Spleen (tissue), 7 donors: ENCODE results near the gene LGR6.

ENCODE experiments used
- CTCF ChIP-seq, 11 experiments: fragments of 200-600 bp in 7 of 11; fragments of 450-650 bp in 4 of 11; sonication (generic) in 4 of 11; IDR thresholded peaks in 8 of 11; conservative IDR thresholded peaks in 3 of 11; 1 replicate in 7 of 11; 2 replicates in 4 of 11; pipeline versions ENCODE4 v1.4.0 to v1.8.0; 2016 to 2021; ENCODE audit warnings: antibody characterized with exemption in 11 of 11, inconsistent platforms in 4 of 11, mild to moderate bottlenecking in 1 of 11
- POLR2A ChIP-seq, 3 donors: fragments of 450-650 bp; IDR thresholded peaks; one replicate each; pipeline ENCODE4 v1.5.1; 2017; ENCODE audit warnings: antibody characterized with exemption in 3 of 3, mild to moderate bottlenecking in 1 of 3
- donor health status: DM: no; HTN: no; CAD: no; lungs with moderate emphysema.
- donor health status: DM: no; HTN: no; CAD: no.
- donor health status: DM: no; HTN: no; CAD: no.

- TF ChIP-seq CTCF (IDR thresholded peaks at IDR 0.05 in 8 of 11, conservative IDR thresholded peaks at IDR 0.05 in 3 of 11): no peak
- no peak for TF ChIP-seq POLR2A (IDR thresholded peaks at IDR 0.05)
These were observed 116.6 kb downstream of the LGR6 start for GRCh38 chr1:202310071-202310725.
